Pons (tissue), 1 donor: ENCODE measurements around the gene CACNG5.
A peak's percentile ranks its signal among the peaks of the same experiment; 100 is the strongest.
"Not testable (repeated sequence)": the region's sequence is repeated elsewhere in the genome, so short reads cannot be mapped to it uniquely, and the experiment has no call there.

Source experiments
- DNase-seq: peaks from one replicate; pipeline ENCODE4 v3.0.0-alpha.2; 2016; ENCODE audit warnings: low spot score

The CACNG5 gene

DNA sequence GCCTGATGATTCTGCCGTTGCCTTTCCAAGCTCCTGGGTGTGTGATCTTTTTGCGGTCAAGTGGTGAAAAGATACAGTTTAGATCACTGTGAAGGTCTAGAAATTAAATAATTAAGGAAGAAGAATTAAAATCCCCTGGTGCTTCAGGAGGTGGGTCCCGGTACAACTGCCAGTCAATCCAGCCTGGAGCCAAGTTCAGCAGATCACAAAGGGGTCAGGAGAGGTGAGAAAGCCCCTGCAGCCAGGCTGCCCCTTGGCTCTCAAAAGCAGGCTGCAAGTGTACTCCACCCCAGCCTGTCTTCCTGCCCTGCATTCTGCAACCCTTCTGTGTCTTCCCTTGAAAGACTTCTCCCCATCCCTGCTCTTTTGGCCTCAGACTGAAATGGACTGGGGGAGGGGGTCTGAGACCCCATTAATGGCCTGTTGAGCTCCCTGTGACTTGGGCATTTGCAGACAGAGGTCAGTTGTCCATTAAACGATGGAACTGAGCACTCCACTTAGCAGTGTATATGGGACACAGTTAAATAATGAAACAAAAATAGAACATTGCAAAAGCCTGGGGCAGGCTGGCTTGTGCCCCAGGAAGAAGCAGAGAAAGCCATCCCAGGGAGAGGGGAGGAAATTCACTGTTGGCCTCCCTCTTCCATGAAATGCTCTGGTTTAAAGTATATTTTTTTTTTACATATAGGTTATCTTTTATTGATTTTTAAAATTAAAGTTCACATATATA is 15.1 kb downstream of the CACNG5 start:
- DNase-seq, result no peak

DNA sequence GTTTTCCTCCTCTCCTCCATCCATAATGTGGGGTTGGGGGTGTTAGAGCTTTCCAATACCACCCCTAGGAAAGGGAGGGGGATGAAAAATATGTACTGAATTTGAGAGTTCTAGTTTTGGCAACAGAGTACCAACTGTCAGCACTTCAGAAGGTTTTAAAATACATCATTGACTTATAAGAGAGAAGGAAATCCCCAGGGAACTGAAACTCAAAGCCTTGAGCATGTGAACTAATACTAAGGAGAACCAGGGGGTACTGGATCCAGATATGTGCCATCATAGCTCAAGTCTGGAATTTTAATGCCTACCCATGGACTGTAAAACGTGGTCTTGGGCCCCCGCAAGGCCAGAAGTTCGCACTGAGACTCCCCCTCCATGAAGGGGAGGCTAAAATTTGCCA is 15.8 kb downstream of the CACNG5 start:
- peak; percentile 43 for DNase-seq

DNA sequence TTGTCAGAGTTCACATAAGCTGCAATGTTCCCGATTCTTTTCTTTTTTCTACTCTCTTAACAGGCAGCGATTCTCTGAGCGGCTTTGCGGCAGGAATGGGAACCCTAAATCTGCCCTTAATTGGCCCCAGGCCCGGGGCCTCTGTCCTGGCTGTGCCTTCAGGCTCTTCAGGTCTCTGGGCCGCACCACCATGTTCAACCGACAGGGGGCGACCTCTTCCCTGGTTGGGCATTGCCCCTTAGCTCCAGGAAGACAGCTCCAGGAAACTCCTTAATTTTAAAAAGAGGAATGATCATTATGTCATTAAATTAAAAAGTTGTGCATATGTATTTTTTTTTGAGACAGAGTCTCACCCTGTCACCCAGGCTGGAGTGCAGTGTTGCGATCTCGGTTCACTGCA is 20.3 kb downstream of the CACNG5 start:
- no peak for DNase-seq

DNA sequence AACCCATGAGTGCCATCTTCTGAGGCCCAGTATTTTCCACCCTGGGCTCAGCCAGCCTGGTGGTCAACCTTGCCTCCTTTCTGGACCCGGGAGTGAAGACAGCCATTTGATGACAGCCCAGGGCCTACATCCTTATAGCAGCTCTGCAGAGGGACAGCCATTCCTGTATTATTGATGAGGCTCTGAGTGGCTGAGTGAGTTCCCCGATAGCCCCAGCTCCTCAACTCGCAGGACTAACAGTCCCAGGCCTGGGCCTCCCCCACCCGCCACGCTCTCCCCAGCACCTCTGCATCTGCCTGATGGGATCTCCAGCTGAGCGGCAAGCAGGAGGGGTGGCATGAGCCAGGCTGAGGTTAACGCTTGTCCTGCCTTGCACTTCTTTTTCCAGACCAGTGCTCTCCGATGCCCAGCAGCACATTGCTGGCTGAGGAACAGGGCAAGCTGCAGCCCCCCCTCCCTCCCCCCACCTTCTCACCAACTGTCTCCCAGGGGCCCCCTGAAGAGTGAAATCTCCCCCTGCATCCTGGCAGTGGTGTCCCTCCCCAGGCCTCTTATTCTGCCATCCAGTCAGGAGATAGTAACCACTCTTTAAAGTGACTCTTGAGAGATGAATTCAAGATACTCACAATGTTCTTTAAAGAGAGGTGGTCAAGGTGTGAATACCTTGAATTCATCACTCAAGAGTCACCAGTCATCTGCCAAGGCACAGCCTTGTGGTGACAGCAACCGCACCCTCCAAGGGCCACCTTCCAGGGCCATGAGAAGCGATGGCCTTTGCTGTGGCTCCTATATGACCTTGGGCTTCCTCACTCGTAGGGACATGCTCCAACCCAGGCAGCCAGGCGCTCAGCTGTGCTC is 23.5 kb downstream of the CACNG5 start:
- no peak for DNase-seq

DNA sequence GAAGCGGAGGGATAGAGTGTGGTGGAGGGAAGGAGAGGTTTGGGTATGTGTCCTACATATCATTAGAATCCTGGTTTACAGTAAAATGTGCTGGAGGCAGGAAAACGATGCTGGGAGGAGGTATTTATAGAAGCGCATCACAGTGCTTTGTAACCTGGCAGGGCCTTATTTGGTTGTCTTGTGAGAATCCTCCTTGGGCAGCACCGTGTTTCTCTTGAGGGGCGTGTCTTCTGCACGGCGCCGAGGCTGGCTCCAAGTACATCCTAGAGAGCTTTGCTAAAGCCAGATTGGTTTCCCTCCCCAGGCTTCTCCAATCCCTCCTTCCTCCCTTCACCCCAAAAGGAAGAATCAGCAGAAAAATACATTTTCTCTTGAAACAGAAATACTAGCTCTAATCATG is 24.4 kb downstream of the CACNG5 start:
- DNase-seq, result no peak

DNA sequence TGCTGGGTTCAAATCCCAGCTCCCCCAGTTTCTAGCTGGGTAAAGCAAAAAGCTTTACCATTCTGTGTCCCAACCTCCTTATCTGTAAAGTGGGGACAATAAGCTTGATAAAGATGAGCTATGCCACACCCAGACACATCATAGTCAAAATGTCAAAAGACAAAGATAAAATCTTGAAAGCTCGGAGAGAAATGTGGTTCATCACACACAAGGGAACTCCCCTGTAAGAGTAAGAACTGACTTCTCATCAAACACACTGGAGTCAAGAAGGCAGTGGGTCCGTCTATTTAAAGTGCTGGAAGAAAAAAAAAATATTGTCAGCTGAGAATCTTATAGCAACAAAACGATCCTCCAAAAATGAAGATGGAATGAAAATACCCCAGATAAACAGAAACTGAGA is 25.3 kb downstream of the CACNG5 start:
- DNase-seq, result no peak

DNA sequence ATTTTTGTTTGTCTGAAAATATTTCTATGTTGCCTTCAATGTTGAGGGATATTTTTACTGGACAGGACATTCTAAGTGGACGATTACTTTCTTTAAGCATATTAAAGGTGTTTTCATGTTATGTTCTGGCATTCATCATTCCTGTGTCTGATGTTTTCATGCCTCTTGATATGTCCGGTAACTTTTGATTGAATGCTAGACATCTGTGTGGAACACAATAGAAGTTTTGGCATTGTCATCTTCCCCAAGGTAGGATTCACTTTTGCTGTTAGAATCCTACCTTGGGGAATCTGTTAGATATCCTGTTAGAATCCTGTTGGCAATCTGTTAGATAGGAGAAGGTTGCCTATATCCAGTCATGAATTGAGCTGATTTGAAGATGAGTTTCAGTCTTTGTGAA is 28.9 kb downstream of the CACNG5 start:
- no peak for DNase-seq

DNA sequence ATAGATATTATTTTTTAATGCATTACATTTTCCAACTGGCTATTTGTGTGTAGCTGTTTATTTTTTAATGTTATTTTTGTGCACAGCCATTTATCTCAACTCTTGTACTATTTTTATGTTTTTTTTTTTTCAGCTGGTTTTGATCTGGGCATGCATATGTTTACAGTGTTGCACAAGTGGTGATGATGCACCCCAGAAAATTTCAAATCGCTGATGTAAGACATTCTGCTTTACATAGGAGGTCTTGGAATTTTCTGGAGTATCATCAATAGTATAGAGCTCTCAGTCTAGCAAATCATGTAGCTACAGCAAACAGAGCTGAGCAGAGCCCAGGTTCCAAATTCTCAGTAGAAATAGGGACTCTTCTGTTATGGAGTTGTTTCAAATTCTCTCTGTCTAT is 30.2 kb downstream of the CACNG5 start:
- no peak for DNase-seq

DNA sequence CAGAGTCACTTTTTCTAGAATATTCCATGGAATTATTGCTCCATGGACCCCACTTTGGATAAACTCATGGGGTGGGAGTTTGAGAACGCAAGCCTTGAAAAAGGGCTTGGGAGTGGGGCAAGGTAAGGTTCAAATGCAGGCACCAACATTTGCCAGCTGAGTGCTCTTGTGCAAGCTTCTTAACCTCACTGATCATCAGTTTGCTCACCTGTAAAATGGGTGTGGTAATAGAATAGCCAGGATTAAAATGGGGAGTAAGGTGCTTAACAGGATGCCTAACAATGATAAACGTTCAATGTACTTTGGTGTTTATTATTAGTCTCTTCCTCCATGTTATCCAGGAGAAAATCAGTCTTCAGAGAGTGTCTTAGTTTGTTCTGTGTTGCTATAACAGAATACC is 39.0 kb downstream of the CACNG5 start:
- no peak for DNase-seq

DNA sequence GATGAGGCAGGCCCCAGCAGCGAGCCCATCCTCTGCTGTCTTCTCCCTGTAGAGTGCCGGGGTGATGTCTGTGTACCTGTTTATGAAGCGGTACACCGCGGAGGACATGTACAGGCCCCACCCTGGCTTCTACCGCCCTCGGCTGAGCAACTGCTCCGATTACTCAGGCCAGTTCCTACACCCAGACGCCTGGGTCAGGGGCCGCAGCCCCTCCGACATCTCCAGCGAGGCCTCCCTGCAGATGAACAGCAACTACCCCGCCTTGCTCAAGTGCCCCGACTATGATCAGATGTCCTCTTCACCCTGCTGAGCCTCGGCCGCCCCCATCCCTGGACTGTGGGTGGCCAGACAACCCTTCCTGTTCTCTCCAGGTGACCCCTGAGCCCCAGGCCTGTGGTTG is 50.0 kb downstream of the CACNG5 start:
- no peak for DNase-seq

DNA sequence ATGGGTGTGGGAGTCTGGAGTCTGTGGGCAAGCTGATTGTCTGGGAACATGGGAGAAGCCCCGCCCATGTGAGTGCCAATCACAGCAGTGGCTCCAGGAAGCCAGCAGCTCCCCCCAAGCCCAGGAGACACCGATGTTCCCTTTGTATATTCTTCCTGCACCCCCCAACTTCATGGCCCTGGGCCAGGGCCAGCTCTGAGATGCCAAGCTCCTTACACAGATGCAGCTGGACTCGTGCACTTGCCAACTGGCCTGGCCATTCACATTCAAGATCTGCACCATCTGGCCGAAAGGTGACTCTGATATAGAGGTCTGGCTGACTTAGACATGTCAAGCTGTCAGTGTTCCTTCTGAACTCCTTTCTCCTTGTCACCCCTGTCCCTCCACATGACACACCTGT is 50.5 kb downstream of the CACNG5 start:
- peak; percentile 22 for DNase-seq

DNA sequence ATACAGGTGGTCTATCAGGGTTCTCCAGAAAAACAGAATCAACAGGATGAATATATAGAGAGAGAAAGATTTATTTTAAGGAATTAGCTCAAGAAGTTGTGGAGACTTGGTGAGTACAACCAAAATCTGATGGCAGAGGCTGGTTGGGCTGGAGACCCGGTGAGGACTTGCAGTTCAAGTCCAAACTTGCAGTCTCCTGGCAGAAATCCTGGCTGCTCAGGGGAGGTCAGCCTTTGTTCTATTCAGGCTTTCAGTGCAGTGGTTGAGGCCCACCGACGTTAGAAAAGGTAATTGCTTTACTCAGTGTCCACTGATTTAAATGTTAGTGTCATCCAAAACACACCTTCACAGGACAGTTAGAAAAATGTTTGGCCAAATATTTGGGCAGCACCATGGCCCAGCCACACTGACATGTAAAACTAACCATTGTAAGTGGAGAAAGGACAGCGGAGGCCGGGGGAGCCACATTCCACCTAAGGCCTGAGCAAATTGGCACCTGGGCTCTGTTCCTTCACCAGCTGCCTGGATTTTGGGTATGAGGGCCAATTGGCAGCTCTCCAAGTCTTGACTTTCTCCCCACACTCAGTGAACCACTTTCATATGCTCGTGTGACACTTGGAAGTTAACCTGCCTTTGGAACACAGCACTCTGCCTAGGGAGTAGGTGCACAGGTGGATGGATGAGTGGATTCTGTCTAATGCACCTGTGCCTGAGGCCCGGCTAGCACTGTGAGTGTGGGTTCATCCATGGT is 54.7 kb downstream of the CACNG5 start:
- DNase-seq, result no peak

DNA sequence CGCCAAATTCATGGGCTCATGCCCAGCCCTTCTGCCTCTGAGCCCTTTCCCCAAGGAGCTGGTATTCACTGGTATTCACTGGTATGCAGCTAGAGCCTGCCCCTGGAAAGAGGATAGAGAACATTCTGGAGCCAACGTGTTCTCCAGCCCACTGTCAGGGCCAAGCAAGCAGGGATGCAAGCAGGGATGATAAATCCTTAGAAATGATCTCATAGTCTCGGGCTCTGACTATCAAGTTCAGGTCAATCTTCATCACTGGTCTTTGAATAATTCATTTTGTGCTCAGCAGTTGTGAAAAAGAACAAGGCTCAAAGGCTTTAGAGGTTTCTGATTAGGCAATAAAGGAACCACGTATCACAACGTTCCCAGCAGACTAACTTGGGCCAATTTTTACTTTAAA is 57.3 kb downstream of the CACNG5 start:
- no peak for DNase-seq

DNA sequence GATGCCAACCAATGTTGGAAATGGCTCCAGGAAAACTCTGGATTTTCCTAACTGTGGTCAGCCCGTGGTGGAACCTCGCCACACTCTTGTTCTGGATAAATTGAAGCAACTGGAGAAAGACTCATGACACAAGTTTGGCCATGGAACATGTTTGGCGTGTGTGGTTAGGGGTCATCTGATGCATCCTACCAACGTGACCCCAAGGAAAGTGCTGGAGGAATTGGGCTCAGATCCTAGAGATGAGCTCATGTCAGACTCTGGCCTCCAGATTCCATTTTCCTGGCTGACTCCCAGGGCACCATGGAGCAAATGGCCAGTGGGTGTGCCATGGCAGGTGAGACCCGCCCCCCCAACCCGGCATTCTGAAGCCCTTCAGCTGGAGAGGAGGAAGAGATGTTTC is 58.5 kb downstream of the CACNG5 start:
- DNase-seq, result no peak

DNA sequence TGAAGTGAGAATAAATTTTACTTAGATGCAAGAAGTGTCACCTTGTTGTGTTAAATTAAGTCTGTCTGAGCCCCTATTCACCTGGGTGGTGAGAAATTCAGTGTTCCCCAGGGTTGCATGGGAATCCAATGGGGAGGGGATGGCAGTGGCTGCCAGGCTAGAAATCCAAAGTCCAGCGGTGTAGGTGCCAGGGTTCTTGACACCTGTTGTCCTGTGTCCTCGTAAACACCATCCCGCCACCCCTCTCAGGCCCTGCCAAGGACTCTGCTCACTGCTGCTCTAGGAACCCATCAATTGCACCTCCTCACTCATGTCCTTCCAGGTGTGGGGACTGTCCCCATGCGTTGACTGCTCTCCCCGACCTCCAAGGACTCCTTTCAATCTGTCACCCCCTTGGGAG is 58.9 kb downstream of the CACNG5 start:
- DNase-seq, result no peak

DNA sequence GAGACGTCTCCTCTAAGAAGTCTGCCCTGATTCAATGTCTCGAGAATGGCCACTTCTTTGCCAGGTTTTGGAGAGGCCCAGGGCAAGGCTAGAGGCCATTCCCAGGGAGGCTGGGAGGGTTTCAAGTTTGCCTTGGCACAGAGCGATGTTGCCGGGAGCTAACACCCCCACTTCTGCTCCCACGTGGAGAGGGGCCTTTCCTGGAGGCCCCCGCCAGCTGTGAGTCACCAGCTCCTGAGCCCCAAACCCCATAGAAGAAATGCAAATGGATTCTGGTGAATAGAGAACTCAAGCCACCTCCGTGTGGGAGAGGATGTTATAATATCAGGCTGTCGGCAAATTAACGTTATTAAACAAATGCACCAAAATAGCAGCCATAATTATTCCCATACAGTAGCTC is 62.2 kb downstream of the CACNG5 start:
- no peak for DNase-seq

DNA sequence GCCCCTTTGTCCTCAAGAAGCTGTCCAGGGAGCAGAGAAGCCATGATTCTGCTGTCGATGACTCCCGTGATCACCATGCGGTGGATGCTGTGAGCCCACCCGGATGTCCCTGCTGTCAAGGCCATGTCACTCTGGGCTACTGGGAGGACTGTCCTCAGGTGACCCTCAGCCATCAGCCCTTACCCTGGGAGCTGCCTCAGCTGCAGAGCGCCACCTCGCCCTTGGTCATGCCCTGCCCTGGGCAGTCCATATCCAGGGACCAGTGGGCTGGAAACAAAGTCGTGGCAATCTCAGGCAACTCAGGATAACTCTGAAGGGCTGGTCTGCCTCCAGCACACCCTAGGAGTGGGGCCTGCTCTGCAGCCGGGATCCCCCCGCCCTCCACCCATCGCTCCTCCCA is 63.6 kb downstream of the CACNG5 start:
- DNase-seq, result no peak

DNA sequence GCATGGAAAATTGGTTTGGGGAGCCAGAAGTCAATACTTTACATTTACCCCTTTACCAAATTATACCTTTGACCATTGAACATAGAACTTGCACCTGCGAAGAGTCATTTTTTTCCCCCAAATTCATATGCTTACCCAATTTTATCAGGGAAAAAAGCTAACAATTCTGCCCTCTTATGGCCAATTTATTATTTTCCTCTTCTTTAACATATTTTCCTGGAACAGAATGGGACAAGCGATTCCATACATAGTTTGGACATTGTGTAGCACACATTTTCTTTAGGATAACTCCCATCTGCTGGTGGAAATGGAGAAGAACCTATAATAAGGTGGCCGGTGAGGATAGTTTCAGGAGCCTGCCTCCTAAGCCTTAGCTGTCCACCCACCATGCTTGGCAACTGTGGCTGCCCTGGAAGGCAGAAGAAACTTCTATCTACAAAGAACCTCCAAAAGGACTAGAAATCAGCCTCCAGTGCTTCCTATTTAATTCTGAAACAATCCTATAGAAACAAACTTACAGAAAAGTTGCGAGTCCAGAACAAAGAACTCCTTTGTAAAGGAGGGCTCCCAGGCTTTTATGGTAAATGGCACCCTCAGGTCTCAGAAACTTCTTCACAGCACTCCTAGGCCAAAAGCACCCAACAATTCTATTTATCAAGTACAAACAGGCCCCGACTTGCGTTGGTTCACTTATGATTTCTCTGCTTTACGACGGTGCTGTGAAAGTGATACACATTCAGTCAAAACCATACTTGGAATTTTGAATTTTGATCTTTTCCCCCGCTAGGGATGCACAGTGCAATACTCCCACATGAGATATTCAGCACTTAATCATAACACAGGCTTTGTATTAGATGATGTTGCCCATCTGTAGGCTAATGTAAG is 65.5 kb downstream of the CACNG5 start:
- peak; percentile 14 for DNase-seq

DNA sequence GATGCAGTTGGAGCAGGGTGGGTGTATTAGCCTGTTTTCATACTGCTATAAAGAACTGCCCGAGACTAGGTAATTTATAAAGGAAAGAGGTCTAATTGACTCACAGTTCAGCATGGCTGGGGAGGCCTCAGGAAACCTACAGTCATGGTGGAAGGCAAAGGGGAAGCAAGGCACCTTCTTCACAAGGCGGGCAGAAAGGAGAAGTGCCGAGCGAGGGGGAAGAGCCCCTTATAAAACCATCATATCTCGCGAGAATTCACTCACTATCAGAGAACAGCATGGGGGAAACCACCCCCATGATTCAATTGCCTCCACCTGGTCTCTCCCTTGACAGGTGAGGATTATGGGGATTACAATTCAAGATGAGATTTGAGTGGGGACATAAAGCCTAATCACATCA is 68.4 kb downstream of the CACNG5 start:
- not testable (repeated sequence) for DNase-seq

DNA sequence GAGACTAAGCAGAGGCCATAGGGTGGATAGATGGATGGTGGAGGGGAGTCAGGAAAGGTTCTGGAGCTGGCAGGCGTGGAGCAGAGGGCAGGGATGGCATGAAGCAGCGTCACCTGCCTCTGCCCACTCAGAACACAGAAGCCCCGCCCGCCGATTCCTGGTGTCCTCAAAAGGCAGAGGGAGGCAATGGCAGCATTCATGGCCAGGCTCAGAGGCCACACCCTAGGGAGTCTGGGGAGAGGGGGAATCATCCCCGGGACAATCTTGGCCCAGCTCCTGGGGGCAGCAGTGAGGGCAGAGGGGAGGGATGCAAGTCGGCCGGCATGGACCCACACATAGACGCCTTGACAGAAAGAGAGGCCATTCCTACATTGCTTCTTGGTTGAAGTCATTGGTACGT is 68.9 kb downstream of the CACNG5 start:
- DNase-seq, result no peak

DNA sequence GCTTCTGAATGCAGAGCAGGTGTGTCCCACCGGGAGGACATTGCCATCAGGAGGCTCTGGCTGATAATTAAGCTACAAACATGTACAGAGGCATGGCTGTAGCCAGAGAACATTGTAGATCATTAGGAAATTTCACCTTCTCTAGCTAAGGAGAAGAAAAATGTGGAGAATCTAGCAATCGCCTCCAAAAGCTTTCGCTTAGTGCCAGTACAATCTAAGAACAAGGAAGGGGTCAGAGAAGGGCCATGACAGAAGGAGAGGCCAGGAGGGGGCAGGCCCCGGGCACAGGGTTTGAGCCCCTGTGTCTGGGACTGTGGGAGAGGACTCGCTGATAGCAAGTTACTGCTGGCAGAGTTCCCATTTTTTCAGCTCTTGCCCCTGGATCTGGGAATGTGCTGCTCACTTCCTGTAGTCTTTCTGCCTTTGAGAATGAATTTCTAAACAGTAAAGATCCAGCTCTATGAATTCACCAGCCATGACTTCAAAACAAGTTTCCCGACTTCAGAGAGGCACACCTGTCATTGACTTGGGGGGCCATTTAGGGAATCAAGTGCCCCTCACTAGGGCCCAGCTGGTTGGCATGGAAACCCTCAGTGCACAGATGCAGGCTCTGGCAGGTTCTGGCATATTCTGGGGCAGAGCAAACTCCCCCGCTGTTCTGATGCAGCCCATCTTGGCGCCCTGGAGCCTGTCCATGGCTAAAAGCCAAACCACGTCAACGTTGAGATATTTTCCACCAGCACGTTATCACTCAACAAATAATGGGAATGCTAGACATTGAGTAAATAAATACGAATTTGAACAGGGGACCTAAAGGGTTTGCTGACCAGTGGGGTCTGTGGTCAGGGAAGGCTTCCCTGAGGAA is 70.1 kb downstream of the CACNG5 start:
- DNase-seq, result no peak
